ENCODE measurements around the gene ZNF436. TPM values are rescaled to one million over a fixed set of nuclear protein-coding genes. Genes with fewer than 3 reads are reported as not detected.
"Not testable (repeated sequence)": the region's sequence is repeated elsewhere in the genome, so short reads cannot be mapped to it uniquely, and the experiment has no call there.

Gene ZNF436
- total RNA-seq, 1 donor, result 32.9 TPM

DNA sequence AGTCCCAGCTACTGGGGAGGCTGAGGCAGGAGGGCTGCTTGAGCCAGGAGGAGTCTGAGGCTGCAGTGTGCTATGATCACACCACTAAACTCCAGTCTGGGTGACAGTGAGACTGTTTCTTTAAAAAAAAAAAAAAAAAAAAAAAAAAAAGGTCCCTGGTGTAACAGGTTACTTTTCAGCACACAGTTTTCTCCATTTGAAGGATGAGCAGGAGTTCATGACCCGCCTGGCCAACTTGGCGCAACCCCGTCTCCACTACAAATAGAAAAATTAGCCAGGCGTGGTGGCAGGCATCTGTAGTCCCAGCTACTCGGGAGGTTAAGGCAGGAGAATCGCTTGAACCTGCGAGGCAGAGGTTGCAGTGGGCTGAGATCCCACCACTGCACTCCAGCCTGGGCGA, 37.9 kb downstream of the ZNF436 start:
- Histone ChIP-seq H3K4me1 (ENCODE audit: insufficient read depth, low read length) (no peaks in the 10 kb centered on the region), H3K4me3 (ENCODE audit: insufficient read depth, low read length) (no peak overlapping the region), H3K9me3 (ENCODE audit: low read depth, low read length) (no peaks in the 10 kb centered on the region), H3K36me3 (ENCODE audit: insufficient read depth, low read length) (peaks cover 82% of the 10 kb centered on the region), H3K4me2 (ENCODE audit: insufficient read depth, low read length) (no peak overlapping the region), H3K27ac (ENCODE audit: low read depth, low read length) (no peak overlapping the region), H3K79me2 (ENCODE audit: insufficient read depth, low read length) (peaks cover 85% of the 10 kb centered on the region), H2AFZ (ENCODE audit: low read length) (no peak overlapping the region), H3K27me3 (ENCODE audit: insufficient read depth, low read length) (no peaks in the 10 kb centered on the region), H4K20me1 (ENCODE audit: insufficient read depth, low read length) (peaks cover 30% of the 10 kb centered on the region)
- no peak for DNase-seq (ENCODE audit: insufficient read length, low spot score, missing footprints)
- TF ChIP-seq, protein P1, sequence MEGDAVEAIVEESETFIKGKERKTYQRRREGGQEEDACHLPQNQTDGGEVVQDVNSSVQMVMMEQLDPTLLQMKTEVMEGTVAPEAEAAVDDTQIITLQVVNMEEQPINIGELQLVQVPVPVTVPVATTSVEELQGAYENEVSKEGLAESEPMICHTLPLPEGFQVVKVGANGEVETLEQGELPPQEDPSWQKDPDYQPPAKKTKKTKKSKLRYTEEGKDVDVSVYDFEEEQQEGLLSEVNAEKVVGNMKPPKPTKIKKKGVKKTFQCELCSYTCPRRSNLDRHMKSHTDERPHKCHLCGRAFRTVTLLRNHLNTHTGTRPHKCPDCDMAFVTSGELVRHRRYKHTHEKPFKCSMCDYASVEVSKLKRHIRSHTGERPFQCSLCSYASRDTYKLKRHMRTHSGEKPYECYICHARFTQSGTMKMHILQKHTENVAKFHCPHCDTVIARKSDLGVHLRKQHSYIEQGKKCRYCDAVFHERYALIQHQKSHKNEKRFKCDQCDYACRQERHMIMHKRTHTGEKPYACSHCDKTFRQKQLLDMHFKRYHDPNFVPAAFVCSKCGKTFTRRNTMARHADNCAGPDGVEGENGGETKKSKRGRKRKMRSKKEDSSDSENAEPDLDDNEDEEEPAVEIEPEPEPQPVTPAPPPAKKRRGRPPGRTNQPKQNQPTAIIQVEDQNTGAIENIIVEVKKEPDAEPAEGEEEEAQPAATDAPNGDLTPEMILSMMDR (IDR thresholded peaks at IDR 0.05; ENCODE audit: extremely low read depth, low read depth, low read length), result no peak

DNA sequence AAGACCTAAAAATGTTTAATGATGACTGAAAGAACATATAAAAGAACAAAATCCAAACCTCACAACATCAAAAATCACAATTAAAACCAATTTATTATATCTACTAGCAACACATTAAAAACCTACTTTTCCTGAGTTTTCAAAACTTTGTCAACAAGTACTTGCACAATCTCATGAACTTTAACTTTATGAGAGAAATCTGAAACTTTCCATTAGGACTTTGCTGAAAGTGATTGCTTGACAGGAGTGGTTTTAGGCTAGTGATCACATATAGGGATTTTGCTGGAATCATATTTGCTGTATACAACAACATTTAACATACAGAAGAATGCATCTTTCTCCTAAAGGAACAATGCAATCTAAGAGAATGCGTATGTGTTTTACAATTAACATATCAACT, 38.8 kb downstream of the ZNF436 start:
- Histone ChIP-seq H3K4me3 (ENCODE audit: insufficient read depth, low read length) (no peak overlapping the region), H3K79me2 (ENCODE audit: insufficient read depth, low read length) (peaks cover 88% of the 10 kb centered on the region), H3K4me1 (ENCODE audit: insufficient read depth, low read length) (no peaks in the 10 kb centered on the region), H3K36me3 (ENCODE audit: insufficient read depth, low read length) (peaks cover 87% of the 10 kb centered on the region), H3K4me2 (ENCODE audit: insufficient read depth, low read length) (no peak overlapping the region), H3K9me3 (ENCODE audit: low read depth, low read length) (no peaks in the 10 kb centered on the region), H4K20me1 (ENCODE audit: insufficient read depth, low read length) (peaks cover 30% of the 10 kb centered on the region), H3K27me3 (ENCODE audit: insufficient read depth, low read length) (no peaks in the 10 kb centered on the region), H3K27ac (ENCODE audit: low read depth, low read length) (no peak overlapping the region), H2AFZ (ENCODE audit: low read length) (no peak overlapping the region)
- no peak for DNase-seq (ENCODE audit: insufficient read length, low spot score, missing footprints)
- TF ChIP-seq, protein P1 (IDR thresholded peaks at IDR 0.05; ENCODE audit: extremely low read depth, low read depth, low read length), result no peak

DNA sequence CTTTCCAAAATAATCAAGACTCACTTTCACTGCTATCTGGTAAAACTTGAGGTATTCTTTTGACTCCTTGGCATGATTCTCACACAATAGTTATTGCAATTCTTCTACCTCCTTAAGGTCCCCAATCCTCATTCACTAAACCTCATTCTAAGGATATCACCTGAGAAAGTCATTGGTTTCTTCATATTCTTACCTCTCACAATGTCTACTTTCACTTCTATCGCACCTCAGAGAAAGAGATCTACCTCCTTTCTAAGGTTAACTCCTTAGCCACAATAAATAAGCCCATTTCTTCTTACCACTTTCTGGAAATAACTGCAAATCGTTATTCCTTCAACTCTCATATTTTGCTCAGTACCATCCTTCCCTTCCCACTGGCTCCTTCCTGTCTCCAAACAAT, 44.2 kb downstream of the ZNF436 start:
- Histone ChIP-seq H3K36me3 (ENCODE audit: insufficient read depth, low read length) (peaks cover 79% of the 10 kb centered on the region), H3K79me2 (ENCODE audit: insufficient read depth, low read length) (peaks cover 76% of the 10 kb centered on the region), H2AFZ (ENCODE audit: low read length) (no peak overlapping the region), H3K27me3 (ENCODE audit: insufficient read depth, low read length) (no peaks in the 10 kb centered on the region), H3K9me3 (ENCODE audit: low read depth, low read length) (no peaks in the 10 kb centered on the region), H4K20me1 (ENCODE audit: insufficient read depth, low read length) (peaks cover 25% of the 10 kb centered on the region), H3K4me3 (ENCODE audit: insufficient read depth, low read length) (no peak overlapping the region), H3K27ac (ENCODE audit: low read depth, low read length) (no peak overlapping the region), H3K4me2 (ENCODE audit: insufficient read depth, low read length) (no peak overlapping the region), H3K4me1 (ENCODE audit: insufficient read depth, low read length) (no peaks in the 10 kb centered on the region)
- TF ChIP-seq, protein P1 (IDR thresholded peaks at IDR 0.05; ENCODE audit: extremely low read depth, low read depth, low read length), result no peak
- DNase-seq (ENCODE audit: insufficient read length, low spot score, missing footprints), result no peak

DNA sequence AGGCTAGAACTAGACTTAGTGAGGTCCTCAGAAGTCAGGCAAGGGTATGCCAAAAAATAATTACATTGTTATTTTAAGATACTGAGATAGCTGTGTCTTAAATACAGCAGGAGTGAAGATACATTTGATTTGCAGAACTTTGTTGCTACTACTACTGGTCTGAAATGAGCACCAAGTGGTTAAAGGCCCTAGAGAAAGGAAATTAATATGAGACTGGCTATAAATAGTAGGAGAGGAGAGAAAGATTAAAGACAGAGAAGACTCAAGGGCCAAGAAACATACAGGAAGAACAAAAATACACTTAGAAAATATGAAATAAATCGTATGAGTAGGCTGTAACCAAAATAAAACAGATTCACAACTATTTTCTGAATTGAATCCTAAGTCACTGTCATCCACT, 46.9 kb downstream of the ZNF436 start:
- no peak overlapping the region for H3K4me3 ChIP-seq (ENCODE audit: insufficient read depth, low read length)
- DNase-seq (ENCODE audit: insufficient read length, low spot score, missing footprints), result no peak
- no peak overlapping the region for H2AFZ ChIP-seq (ENCODE audit: low read length)
- no peak overlapping the region for H3K27ac ChIP-seq (ENCODE audit: low read depth, low read length)
- peaks cover 10% of the 10 kb centered on the region for H4K20me1 ChIP-seq (ENCODE audit: insufficient read depth, low read length)
- H3K4me1 ChIP-seq (ENCODE audit: insufficient read depth, low read length), result no peaks in the 10 kb centered on the region
- peaks cover 75% of the 10 kb centered on the region for H3K79me2 ChIP-seq (ENCODE audit: insufficient read depth, low read length)
- TF ChIP-seq, protein P1 (IDR thresholded peaks at IDR 0.05; ENCODE audit: extremely low read depth, low read depth, low read length), result no peak
- H3K4me2 ChIP-seq (ENCODE audit: insufficient read depth, low read length), result no peak overlapping the region
- H3K36me3 ChIP-seq (ENCODE audit: insufficient read depth, low read length), result peaks cover 78% of the 10 kb centered on the region
- no peaks in the 10 kb centered on the region for H3K27me3 ChIP-seq (ENCODE audit: insufficient read depth, low read length)
- no peaks in the 10 kb centered on the region for H3K9me3 ChIP-seq (ENCODE audit: low read depth, low read length)

DNA sequence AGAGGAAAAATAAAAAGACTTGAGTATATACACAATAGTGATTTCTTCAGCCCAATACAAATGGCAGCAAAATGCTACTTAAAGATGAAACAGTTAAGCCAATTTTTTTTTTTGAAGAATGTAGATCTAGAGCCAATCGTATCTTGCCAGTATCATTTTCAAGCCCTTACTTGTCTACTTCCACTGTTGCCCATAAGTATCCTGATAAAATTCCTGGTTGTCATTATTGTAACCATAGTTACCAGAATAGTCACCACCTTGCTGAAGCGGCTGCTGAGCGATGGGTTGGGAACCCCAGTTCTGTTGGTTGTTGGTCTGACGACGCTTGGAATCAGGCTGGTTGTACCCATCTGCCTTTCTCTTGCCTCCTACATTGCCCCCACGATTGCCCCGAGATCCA, 59.4 kb downstream of the ZNF436 start:
- H3K9me3 ChIP-seq (ENCODE audit: low read depth, low read length); H4K20me1 ChIP-seq (ENCODE audit: insufficient read depth, low read length); H3K4me2 ChIP-seq (ENCODE audit: insufficient read depth, low read length); H3K4me1 ChIP-seq (ENCODE audit: insufficient read depth, low read length); DNase-seq (ENCODE audit: insufficient read length, low spot score, missing footprints); H3K27ac ChIP-seq (ENCODE audit: low read depth, low read length); H3K4me3 ChIP-seq (ENCODE audit: insufficient read depth, low read length); H2AFZ ChIP-seq (ENCODE audit: low read length); H3K27me3 ChIP-seq (ENCODE audit: insufficient read depth, low read length): not testable (repeated sequence)
- Histone ChIP-seq H3K79me2 (ENCODE audit: insufficient read depth, low read length) (peaks cover 53% of the 10 kb centered on the region), H3K36me3 (ENCODE audit: insufficient read depth, low read length) (peaks cover 58% of the 10 kb centered on the region)
